ENCODE data around the gene ATL2.

ATL2 gene

GRCh38 chr2:38398739-38399138 is 21.7 kb upstream of the ATL2 start:
- no peak overlapping the region for H3K27ac Mint-ChIP-seq
- H3K4me1 Mint-ChIP-seq = no peaks in the 10 kb centered on the region
- H3K36me3 Mint-ChIP-seq (ENCODE audit: low read depth) = no peaks in the 10 kb centered on the region
- TF ChIP-seq, protein P1, sequence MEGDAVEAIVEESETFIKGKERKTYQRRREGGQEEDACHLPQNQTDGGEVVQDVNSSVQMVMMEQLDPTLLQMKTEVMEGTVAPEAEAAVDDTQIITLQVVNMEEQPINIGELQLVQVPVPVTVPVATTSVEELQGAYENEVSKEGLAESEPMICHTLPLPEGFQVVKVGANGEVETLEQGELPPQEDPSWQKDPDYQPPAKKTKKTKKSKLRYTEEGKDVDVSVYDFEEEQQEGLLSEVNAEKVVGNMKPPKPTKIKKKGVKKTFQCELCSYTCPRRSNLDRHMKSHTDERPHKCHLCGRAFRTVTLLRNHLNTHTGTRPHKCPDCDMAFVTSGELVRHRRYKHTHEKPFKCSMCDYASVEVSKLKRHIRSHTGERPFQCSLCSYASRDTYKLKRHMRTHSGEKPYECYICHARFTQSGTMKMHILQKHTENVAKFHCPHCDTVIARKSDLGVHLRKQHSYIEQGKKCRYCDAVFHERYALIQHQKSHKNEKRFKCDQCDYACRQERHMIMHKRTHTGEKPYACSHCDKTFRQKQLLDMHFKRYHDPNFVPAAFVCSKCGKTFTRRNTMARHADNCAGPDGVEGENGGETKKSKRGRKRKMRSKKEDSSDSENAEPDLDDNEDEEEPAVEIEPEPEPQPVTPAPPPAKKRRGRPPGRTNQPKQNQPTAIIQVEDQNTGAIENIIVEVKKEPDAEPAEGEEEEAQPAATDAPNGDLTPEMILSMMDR (IDR thresholded peaks at IDR 0.05; ENCODE audit: unreplicated experiment in 3 of 3) = no peak
- H3K4me3 Mint-ChIP-seq = no peak overlapping the region
- peaks cover 3% of the 10 kb centered on the region for H3K9me3 Mint-ChIP-seq
- H3K27me3 Mint-ChIP-seq (ENCODE audit: low read depth) = peaks cover 6% of the 10 kb centered on the region

- H3K27me3 Mint-ChIP-seq (ENCODE audit: low read depth) = peaks cover 6% of the 10 kb centered on the region
- no peaks in the 10 kb centered on the region for H3K36me3 Mint-ChIP-seq (ENCODE audit: low read depth)
- H3K4me1 Mint-ChIP-seq = no peaks in the 10 kb centered on the region
- H3K9me3 Mint-ChIP-seq = no peaks in the 10 kb centered on the region
- no peak overlapping the region for H3K4me3 Mint-ChIP-seq
- H3K27ac Mint-ChIP-seq = no peak overlapping the region
- TF ChIP-seq, protein P1 (IDR thresholded peaks at IDR 0.05; ENCODE audit: unreplicated experiment in 3 of 3) = no peak
Measured at GRCh38 chr2:38394903-38395341, 17.8 kb upstream of the ATL2 start.

- TF ChIP-seq, protein P1 (IDR thresholded peaks at IDR 0.05; ENCODE audit: unreplicated experiment in 3 of 3) = no peak
- Mint-ChIP-seq H3K9me3 (no peaks in the 10 kb centered on the region), H3K4me1 (peaks cover 2% of the 10 kb centered on the region), H3K4me3 (no peak overlapping the region), H3K27ac (no peak overlapping the region), H3K36me3 (ENCODE audit: low read depth) (no peaks in the 10 kb centered on the region), H3K27me3 (ENCODE audit: low read depth) (peaks cover 6% of the 10 kb centered on the region)
Measured at GRCh38 chr2:38394041-38394440, 17.0 kb upstream of the ATL2 start.

DNA sequence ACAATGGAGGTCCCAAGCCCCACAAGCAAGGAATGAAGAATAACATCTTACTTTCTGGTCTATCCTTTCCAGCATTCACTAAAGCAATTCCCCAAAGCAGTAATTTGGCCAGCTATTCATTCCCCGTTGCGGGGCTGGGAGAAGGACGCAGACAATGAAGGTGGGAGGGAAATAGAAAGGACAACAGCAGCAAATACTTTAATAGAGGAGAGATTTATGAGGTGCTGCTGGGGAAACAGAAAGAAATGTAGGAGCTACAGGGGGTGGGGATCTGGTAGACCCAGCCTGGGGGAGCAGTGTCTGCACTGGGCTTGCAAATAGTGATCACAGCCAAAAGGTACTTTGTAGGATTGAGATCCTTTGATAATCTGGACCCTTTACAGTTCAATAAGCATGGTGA is 13.9 kb upstream of the ATL2 start:
- no peaks in the 10 kb centered on the region for H3K36me3 Mint-ChIP-seq (ENCODE audit: low read depth)
- no peak overlapping the region for H3K27ac Mint-ChIP-seq
- no peaks in the 10 kb centered on the region for H3K9me3 Mint-ChIP-seq
- TF ChIP-seq, protein P1 (IDR thresholded peaks at IDR 0.05; ENCODE audit: unreplicated experiment in 3 of 3) = no peak
- peaks cover 11% of the 10 kb centered on the region for H3K4me1 Mint-ChIP-seq
- peaks cover 12% of the 10 kb centered on the region for H3K27me3 Mint-ChIP-seq (ENCODE audit: low read depth)
- no peak overlapping the region for H3K4me3 Mint-ChIP-seq

- H3K9me3 Mint-ChIP-seq = no peaks in the 10 kb centered on the region
- H3K4me3 Mint-ChIP-seq = no peak overlapping the region
- H3K27me3 Mint-ChIP-seq (ENCODE audit: low read depth) = peaks cover 7% of the 10 kb centered on the region
- TF ChIP-seq, protein P1 (IDR thresholded peaks at IDR 0.05; ENCODE audit: unreplicated experiment in 3 of 3) = no peak
- H3K36me3 Mint-ChIP-seq (ENCODE audit: low read depth) = no peaks in the 10 kb centered on the region
- H3K27ac Mint-ChIP-seq = no peak overlapping the region
- H3K4me1 Mint-ChIP-seq = peaks cover 24% of the 10 kb centered on the region
Measured at GRCh38 chr2:38387887-38388286, 10.8 kb upstream of the ATL2 start.

DNA sequence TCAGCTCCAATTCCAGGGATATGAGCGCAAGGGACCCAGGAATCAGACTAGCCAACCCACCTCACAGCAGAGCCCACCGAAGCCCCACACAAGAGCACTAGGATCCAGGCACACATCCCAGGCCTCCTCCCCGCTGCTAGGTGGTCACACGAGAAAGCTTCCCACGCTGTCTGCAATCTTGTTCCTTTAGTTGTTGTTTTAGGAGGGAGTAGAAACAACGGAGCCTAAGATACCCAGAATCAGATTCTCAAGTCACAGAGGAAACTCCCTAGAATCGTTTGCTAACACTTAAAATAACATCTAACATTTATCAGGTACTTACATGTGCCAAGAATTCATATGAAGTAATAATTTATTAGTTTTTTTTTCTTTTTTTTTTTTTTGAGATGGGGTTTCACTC is 9.7 kb upstream of the ATL2 start:
- Mint-ChIP-seq H3K36me3 (ENCODE audit: low read depth) (no peaks in the 10 kb centered on the region), H3K27ac (peak overlapping the region in 2 of 3 experiments; percentile 24 to 76), H3K4me1 (peaks cover 25% of the 10 kb centered on the region), H3K9me3 (no peaks in the 10 kb centered on the region), H3K4me3 (no peak overlapping the region), H3K27me3 (ENCODE audit: low read depth) (peaks cover 7% of the 10 kb centered on the region)
- TF ChIP-seq, protein P1 (IDR thresholded peaks at IDR 0.05; ENCODE audit: unreplicated experiment in 3 of 3) = no peak
